Measurements from ENCODE around the gene BIVM.

GRCh38 chr13:102836471-102836870 is 37.6 kb downstream of the BIVM start:
- TF ChIP-seq EZH2 (IDR thresholded peaks at IDR 0.05; ENCODE audit: insufficient read depth, low read length): no peak
- TF ChIP-seq CTCF (IDR thresholded peaks at IDR 0.05; ENCODE audit: insufficient read depth, low read depth, low read length): no peak
